ENCODE data around the gene PADI2. TPM values are rescaled to one million over a fixed set of nuclear protein-coding genes. Genes with fewer than 3 reads are reported as not detected.

PADI2 gene
- total and polyA plus RNA-seq, 2 donors (not counting 1 experiment from before 2014, with no cell fraction given), result 0.25 to 14.2 TPM

DNA sequence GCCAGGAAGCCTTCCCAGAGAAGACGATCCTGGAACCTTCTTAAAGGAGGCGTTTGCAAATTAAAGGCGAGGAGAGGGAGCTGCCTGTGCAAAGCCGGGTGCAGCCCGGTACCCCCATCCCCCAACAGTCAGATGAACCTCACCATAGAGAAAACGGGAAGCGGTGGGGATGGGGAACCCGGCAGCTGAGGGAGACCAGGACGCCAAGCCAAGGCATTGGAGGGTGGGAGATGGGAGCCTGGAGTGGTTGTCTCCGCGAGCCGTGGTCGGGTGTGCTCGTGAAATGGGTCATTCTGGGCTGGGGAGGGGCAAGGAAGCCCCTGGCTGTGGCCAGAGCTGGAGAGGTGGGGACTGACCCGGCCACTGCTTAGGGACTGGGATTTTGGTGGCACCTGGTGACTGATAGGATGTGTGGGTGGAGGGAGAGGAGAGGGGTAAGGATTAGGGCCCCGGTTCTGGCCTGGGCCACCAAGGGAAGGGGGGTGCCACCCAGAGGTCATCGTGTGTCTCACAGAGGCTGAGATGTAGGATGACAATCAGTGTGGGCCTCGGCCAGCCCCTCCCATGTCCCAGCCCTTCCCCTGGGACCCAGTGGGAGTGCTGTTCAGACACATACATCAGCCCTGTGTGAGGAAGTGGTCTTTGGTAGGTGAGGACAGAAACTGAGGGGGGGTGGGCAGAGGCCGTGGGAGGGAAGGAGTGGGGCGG is 676 bp upstream of the PADI2 start:
- Mint-ChIP-seq H3K4me3 (peak overlapping the region; percentile 83), H3K27me3 (peaks cover 10% of the 10 kb centered on the region), H3K27ac (peak overlapping the region; percentile 32), H3K9me3 (ENCODE audit: insufficient read depth) (no peaks in the 10 kb centered on the region), H3K4me1 (peaks cover 30% of the 10 kb centered on the region)
- peak overlapping the region; percentile 65 for H2AFZ ChIP-seq (ENCODE audit: insufficient read depth, low read depth, low read length, poor library complexity, severe bottlenecking)
- intact Hi-C loops (cut with micrococcal nuclease), result loop anchor here (2.0 kb wide), 1 partner anchor 65 kb away; the partner anchor contains the start of gene SDHB
- DNase-seq (peak; percentile 53), ATAC-seq (ENCODE audit: low read depth) (peak; percentile 64)
- peak overlapping the region in 4 of 5 experiments; percentile 26 to 64 (median 48) for H3K4me3 ChIP-seq (ENCODE audit: control extremely low read depth in 1 of 5, extremely low read depth in 1 of 5, insufficient read depth in 1 of 5, low read depth in 2 of 5, low read length in 4 of 5)
- H3K4me2 ChIP-seq (replicated peaks; ENCODE audit: low read depth, low read length, poor library complexity, severe bottlenecking), result peak overlapping the region; percentile 90
- H3K79me2 ChIP-seq (ENCODE audit: control insufficient read depth, insufficient read depth, low read length), result no peaks in the 10 kb centered on the region
- peaks cover 0 to 16% (median 6%) of the 10 kb centered on the region in 4 experiments for H3K27me3 ChIP-seq (replicated peaks in 1 of 4; ENCODE audit: control extremely low read depth in 1 of 4, control insufficient read depth in 3 of 4, insufficient read depth in 4 of 4, low read length in 3 of 4)
- CTCF ChIA-PET, result interaction anchor here (0.6 to 10.2 kb wide), 3 partner anchors 8 to 117 kb away, joined by 3 to 373 read pairs (median 4); no protein-coding TSS in a partner anchor
- peak overlapping the region; percentile 62 for H3K9ac ChIP-seq (ENCODE audit: low read length)
- no peaks in the 10 kb centered on the region for H4K20me1 ChIP-seq (ENCODE audit: control insufficient read depth, insufficient read depth, low read length, poor library complexity, severe bottlenecking)
- TF ChIP-seq, protein P1, sequence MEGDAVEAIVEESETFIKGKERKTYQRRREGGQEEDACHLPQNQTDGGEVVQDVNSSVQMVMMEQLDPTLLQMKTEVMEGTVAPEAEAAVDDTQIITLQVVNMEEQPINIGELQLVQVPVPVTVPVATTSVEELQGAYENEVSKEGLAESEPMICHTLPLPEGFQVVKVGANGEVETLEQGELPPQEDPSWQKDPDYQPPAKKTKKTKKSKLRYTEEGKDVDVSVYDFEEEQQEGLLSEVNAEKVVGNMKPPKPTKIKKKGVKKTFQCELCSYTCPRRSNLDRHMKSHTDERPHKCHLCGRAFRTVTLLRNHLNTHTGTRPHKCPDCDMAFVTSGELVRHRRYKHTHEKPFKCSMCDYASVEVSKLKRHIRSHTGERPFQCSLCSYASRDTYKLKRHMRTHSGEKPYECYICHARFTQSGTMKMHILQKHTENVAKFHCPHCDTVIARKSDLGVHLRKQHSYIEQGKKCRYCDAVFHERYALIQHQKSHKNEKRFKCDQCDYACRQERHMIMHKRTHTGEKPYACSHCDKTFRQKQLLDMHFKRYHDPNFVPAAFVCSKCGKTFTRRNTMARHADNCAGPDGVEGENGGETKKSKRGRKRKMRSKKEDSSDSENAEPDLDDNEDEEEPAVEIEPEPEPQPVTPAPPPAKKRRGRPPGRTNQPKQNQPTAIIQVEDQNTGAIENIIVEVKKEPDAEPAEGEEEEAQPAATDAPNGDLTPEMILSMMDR (IDR thresholded peaks at IDR 0.05), result no peak
- no peak for TF ChIP-seq EZH2 (IDR thresholded peaks at IDR 0.05; ENCODE audit: borderline replicate concordance, insufficient read depth, low read depth, low read length, poor library complexity, severe bottlenecking)
- no peaks in the 10 kb centered on the region for H3K9me3 ChIP-seq (ENCODE audit: control extremely low read depth in 1 of 3, control insufficient read depth in 2 of 3, insufficient read depth in 1 of 3, low read length in 2 of 3)
- peaks cover 19% of the 10 kb centered on the region in 2 donors for H3K4me1 ChIP-seq (ENCODE audit: control insufficient read depth in 2 of 2, insufficient read depth in 2 of 2, low read length in 2 of 2)
- POLR2A ChIA-PET, result no interaction called here
- no peak overlapping the region for H3K27ac ChIP-seq (ENCODE audit: low read length in 2 of 2)
- no peaks in the 10 kb centered on the region for H3K36me3 ChIP-seq (replicated peaks in 1 of 2; ENCODE audit: control extremely low read depth in 1 of 2, control insufficient read depth in 1 of 2, extremely low read depth in 1 of 2, insufficient read depth in 2 of 2, low read length in 1 of 2)
- WGBS (ENCODE audit: insufficient coverage), result 18% methylated on average over 14 of the region's 20 CpGs

DNA sequence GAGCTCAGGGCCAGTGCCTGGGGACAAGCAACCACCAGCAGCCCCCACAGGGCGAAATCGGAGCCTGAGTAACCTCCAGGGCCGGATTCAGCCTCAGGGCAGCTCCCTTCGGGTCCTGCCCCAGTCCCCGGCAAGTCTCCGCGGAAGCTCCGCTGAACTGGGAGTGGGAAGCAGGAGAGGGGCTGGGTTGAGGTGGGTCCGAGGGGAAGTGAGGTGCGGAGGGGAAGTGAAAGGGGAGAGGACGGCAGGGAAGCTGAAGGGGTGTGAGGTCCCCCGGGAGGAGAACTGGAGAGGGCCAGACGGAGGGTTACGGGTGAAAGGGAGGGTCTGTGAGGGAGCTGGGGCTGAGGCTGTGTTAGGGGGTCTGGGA is 560 bp downstream of the PADI2 start:
- ChIA-PET POLR2A (no interaction called here), CTCF (interaction anchor here (0.8 kb wide), 1 partner anchor 9 kb away, joined by 6 read pairs; no protein-coding TSS in a partner anchor)
- WGBS (ENCODE audit: insufficient coverage), result 13% methylated on average over 14 of the region's 14 CpGs
- peak overlapping the region; percentile 62 for H3K9ac ChIP-seq (ENCODE audit: low read length)
- H3K4me1 ChIP-seq (ENCODE audit: control insufficient read depth in 2 of 2, insufficient read depth in 2 of 2, low read length in 2 of 2), result peaks cover 19% of the 10 kb centered on the region in 2 donors
- H3K9me3 ChIP-seq (ENCODE audit: control extremely low read depth in 1 of 3, control insufficient read depth in 2 of 3, insufficient read depth in 1 of 3, low read length in 2 of 3), result no peaks in the 10 kb centered on the region
- Mint-ChIP-seq H3K27me3 (peaks cover 10% of the 10 kb centered on the region), H3K9me3 (ENCODE audit: insufficient read depth) (no peaks in the 10 kb centered on the region), H3K4me3 (peak overlapping the region; percentile 83), H3K27ac (no peak overlapping the region), H3K4me1 (peaks cover 30% of the 10 kb centered on the region)
- TF ChIP-seq, protein P1 (IDR thresholded peaks at IDR 0.05), result no peak
- no peak for TF ChIP-seq EZH2 (IDR thresholded peaks at IDR 0.05; ENCODE audit: borderline replicate concordance, insufficient read depth, low read depth, low read length, poor library complexity, severe bottlenecking)
- H2AFZ ChIP-seq (ENCODE audit: insufficient read depth, low read depth, low read length, poor library complexity, severe bottlenecking), result peak overlapping the region; percentile 65
- intact Hi-C loops (cut with micrococcal nuclease), result loop anchor here (2.0 kb wide), 1 partner anchor 64 kb away; the partner anchor contains the start of gene SDHB
- no peaks in the 10 kb centered on the region for H4K20me1 ChIP-seq (ENCODE audit: control insufficient read depth, insufficient read depth, low read length, poor library complexity, severe bottlenecking)
- DNase-seq (peak; percentile 48), ATAC-seq (ENCODE audit: low read depth) (peak; percentile 19)
- H3K27ac ChIP-seq (ENCODE audit: low read length in 2 of 2), result no peak overlapping the region
- H3K79me2 ChIP-seq (ENCODE audit: control insufficient read depth, insufficient read depth, low read length), result no peaks in the 10 kb centered on the region
- H3K4me2 ChIP-seq (replicated peaks; ENCODE audit: low read depth, low read length, poor library complexity, severe bottlenecking), result peak overlapping the region; percentile 90
- H3K27me3 ChIP-seq (replicated peaks in 1 of 4; ENCODE audit: control extremely low read depth in 1 of 4, control insufficient read depth in 3 of 4, insufficient read depth in 4 of 4, low read length in 3 of 4), result peaks cover 0 to 16% (median 6%) of the 10 kb centered on the region in 4 experiments
- H3K4me3 ChIP-seq (ENCODE audit: control extremely low read depth in 1 of 5, extremely low read depth in 1 of 5, insufficient read depth in 1 of 5, low read depth in 2 of 5, low read length in 4 of 5), result peak overlapping the region; percentile 27 to 64 (median 44)
- H3K36me3 ChIP-seq (replicated peaks in 1 of 2; ENCODE audit: control extremely low read depth in 1 of 2, control insufficient read depth in 1 of 2, extremely low read depth in 1 of 2, insufficient read depth in 2 of 2, low read length in 1 of 2), result no peaks in the 10 kb centered on the region

Measured in B cell (primary cell).